IMR-90 (cell line): ENCODE results near the gene KCNJ10. TPM values are rescaled to one million over a fixed set of nuclear protein-coding genes. Genes with fewer than 3 reads are reported as not detected.

ENCODE experiments used
- ATAC-seq: fragments of 200-7000 bp; cut with Tn5 transposase; 2 replicates; pipeline ENCODE4 v1.9.1; 2020; ENCODE audit warnings: low read depth, mild to moderate bottlenecking, moderate library complexity
- BruUV-seq: library from RNA; stranded (reverse); fragments of 400-500 nt; replicated peaks from 2 replicates; lab custom pipeline; 2021; lab: Mats Ljungman, UMichigan
- CTCF ChIA-PET: fragments of 300-600 bp; formaldehyde crosslinking; extraction: SDS; loops from one replicate; lab custom pipeline; 2021; ENCODE audit warnings: antibody characterized with exemption; lab: Yijun Ruan, JAX
- POLR2A ChIA-PET: fragments of 300-600 bp; sonication (Branson Sonifier 250); formaldehyde crosslinking; loops from one replicate; lab custom pipeline; 2022; ENCODE audit warnings: antibody characterized with exemption; ENCODE audit not compliant: unreplicated experiment; lab: Charles Lee
- DNase-seq: peaks from one replicate; pipeline ENCODE4 v3.0.0; 2013
- H2AFZ ChIP-seq: replicated peaks from 2 replicates; pipeline ENCODE3; 2013; ENCODE audit warnings: low read length, mild to moderate bottlenecking; ENCODE audit not compliant: poor library complexity
- H2AK5ac ChIP-seq: 2 replicates; pipeline ENCODE4 v1.6.1; 2013; ENCODE audit warnings: low read depth, low read length, inconsistent platforms
- H2AK9ac ChIP-seq: replicated peaks from 2 replicates; pipeline ENCODE3; 2013; ENCODE audit warnings: mild to moderate bottlenecking, low read depth, low read length, moderate library complexity; ENCODE audit not compliant: poor library complexity
- H2BK120ac ChIP-seq: 2 replicates; pipeline ENCODE4 v1.6.1; 2013; ENCODE audit warnings: low read depth, low read length, inconsistent platforms
- H2BK15ac ChIP-seq: 3 replicates; pipeline ENCODE4 v1.6.1; 2013; ENCODE audit warnings: low read depth, low read length, inconsistent platforms
- H2BK20ac ChIP-seq: 2 replicates; pipeline ENCODE4 v1.6.1; 2013; ENCODE audit warnings: low read depth, mild to moderate bottlenecking, inconsistent platforms, low read length, moderate library complexity
- H2BK5ac ChIP-seq: 2 replicates; pipeline ENCODE4 v1.6.1; 2013; ENCODE audit warnings: mild to moderate bottlenecking, low read depth, low read length, inconsistent platforms; ENCODE audit not compliant: poor library complexity, severe bottlenecking
- H3K14ac ChIP-seq: replicated peaks from 2 replicates; pipeline ENCODE4 v1.6.1; 2013; ENCODE audit warnings: low read depth, low read length, inconsistent platforms
- H3K18ac ChIP-seq: 2 replicates; pipeline ENCODE4 v1.6.1; 2013; ENCODE audit warnings: low read depth, low read length, control low read depth
- H3K23ac ChIP-seq: 2 replicates; pipeline ENCODE4 v1.6.1; 2013; ENCODE audit warnings: low read depth, low read length, inconsistent platforms
- H3K27ac ChIP-seq: 2 replicates; pipeline ENCODE4 v1.5.1; 2013; ENCODE audit warnings: mild to moderate bottlenecking, control low read depth, low read length; ENCODE audit not compliant: insufficient read depth
- H3K27me3 ChIP-seq: 2 replicates; pipeline ENCODE4 v1.6.1; 2013; ENCODE audit warnings: low read length; ENCODE audit not compliant: control insufficient read depth, insufficient read depth
- H3K36me3 ChIP-seq: 2 replicates; pipeline ENCODE4 v1.6.1; 2013; ENCODE audit warnings: low read length, mixed read lengths; ENCODE audit not compliant: control insufficient read depth, insufficient read depth
- H3K4ac ChIP-seq: 2 replicates; pipeline ENCODE4 v1.6.1; 2013; ENCODE audit warnings: low read depth, low read length, inconsistent platforms
- H3K4me1 ChIP-seq: 2 replicates; pipeline ENCODE4 v1.6.1; 2013; ENCODE audit warnings: low read length, mixed read lengths; ENCODE audit not compliant: control insufficient read depth, insufficient read depth
- H3K4me2 ChIP-seq: 2 replicates; pipeline ENCODE4 v1.6.1; 2013; ENCODE audit warnings: low read depth, mild to moderate bottlenecking, control low read depth, low read length, moderate library complexity
- H3K4me3 ChIP-seq: 2 replicates; pipeline ENCODE4 v1.5.1; 2013; ENCODE audit warnings: low read depth, mild to moderate bottlenecking, control low read depth, low read length, moderate library complexity; ENCODE audit not compliant: insufficient read depth
- H3K56ac ChIP-seq: 2 replicates; pipeline ENCODE4 v1.6.1; 2013; ENCODE audit warnings: low read length, inconsistent platforms; ENCODE audit not compliant: insufficient read depth; ENCODE audit errors: extremely low read depth
- H3K79me1 ChIP-seq, 2 experiments: 2 replicates each; pipeline ENCODE4 v1.6.1; 2013; ENCODE audit warnings: low read length in 2 of 2, inconsistent platforms in 1 of 2, low read depth in 1 of 2
- H3K9ac ChIP-seq: 2 replicates; pipeline ENCODE4 v1.6.1; 2013; ENCODE audit warnings: low read depth, low read length, control low read depth
- H3K9me1 ChIP-seq: 2 replicates; pipeline ENCODE4 v1.6.1; 2013; ENCODE audit warnings: low read length, inconsistent platforms; ENCODE audit not compliant: insufficient read depth
- H3K9me3 ChIP-seq: 2 replicates; pipeline ENCODE4 v1.6.1; 2013; ENCODE audit warnings: low read length; ENCODE audit not compliant: control insufficient read depth, insufficient read depth
- H4K20me1 ChIP-seq: 2 replicates; pipeline ENCODE4 v1.6.1; 2013; ENCODE audit warnings: low read length, inconsistent platforms; ENCODE audit not compliant: insufficient read depth
- H4K5ac ChIP-seq: 2 replicates; pipeline ENCODE4 v1.6.1; 2013; ENCODE audit warnings: mild to moderate bottlenecking, low read depth, low read length, control low read depth
- H4K8ac ChIP-seq, 2 experiments: 2 replicates each; pipeline ENCODE4 v1.6.1; 2013; ENCODE audit warnings: low read depth in 2 of 2, low read length in 2 of 2, control low read depth in 1 of 2, inconsistent platforms in 1 of 2
- H4K91ac ChIP-seq: 2 replicates; pipeline ENCODE4 v1.6.1; 2013; ENCODE audit warnings: low read depth, low read length, inconsistent platforms; ENCODE audit not compliant: insufficient read depth
- BHLHE40 ChIP-seq: fragments of 150-350 bp; IDR thresholded peaks from 2 replicates; pipeline ENCODE4 v1.6.1; 2016; ENCODE audit warnings: mild to moderate bottlenecking, low read depth, low read length
- CEBPB ChIP-seq: IDR thresholded peaks from 2 replicates; pipeline ENCODE4 v1.6.1; 2012; ENCODE audit warnings: low read depth, low read length, improper control_type of control experiment
- CHD1 ChIP-seq: IDR thresholded peaks from 2 replicates; pipeline ENCODE4 v1.6.1; 2012; ENCODE audit warnings: low read depth, low read length, improper control_type of control experiment
- CTCF ChIP-seq: conservative IDR thresholded peaks from 2 replicates; pipeline ENCODE4 v1.5.1; 2012; ENCODE audit warnings: mild to moderate bottlenecking, low read depth, low read length, improper control_type of control experiment
- ELK1 ChIP-seq: fragments of 150-350 bp; IDR thresholded peaks from 2 replicates; pipeline ENCODE4 v1.6.1; 2016; ENCODE audit warnings: low read depth, mild to moderate bottlenecking, low read length, moderate library complexity, borderline replicate concordance
- FOS ChIP-seq: fragments of 150-350 bp; IDR thresholded peaks from 2 replicates; pipeline ENCODE4 v1.6.1; 2016; ENCODE audit warnings: low read depth, low read length
- MAFK ChIP-seq: IDR thresholded peaks from 2 replicates; pipeline ENCODE4 v1.6.1; 2012; ENCODE audit warnings: low read depth, low read length, improper control_type of control experiment
- MAZ ChIP-seq: IDR thresholded peaks from 2 replicates; pipeline ENCODE4 v1.6.1; 2012; ENCODE audit warnings: low read depth, mild to moderate bottlenecking, low read length, improper control_type of control experiment, moderate library complexity, borderline replicate concordance
- MXI1 ChIP-seq: IDR thresholded peaks from 2 replicates; pipeline ENCODE4 v1.6.1; 2012; ENCODE audit warnings: low read depth, mild to moderate bottlenecking, low read length, moderate library complexity, borderline replicate concordance
- NFE2L2 ChIP-seq: fragments of 150-350 bp; IDR thresholded peaks from 2 replicates; pipeline ENCODE4 v1.6.1; 2016; ENCODE audit warnings: low read depth, mild to moderate bottlenecking, low read length
- POLR2A ChIP-seq: IDR thresholded peaks from 2 replicates; pipeline ENCODE4 v1.6.1; 2012; ENCODE audit warnings: mild to moderate bottlenecking, low read depth, low read length
- RAD21 ChIP-seq: IDR thresholded peaks from 2 replicates; pipeline ENCODE4 v1.6.1; 2012; ENCODE audit warnings: low read length, improper control_type of control experiment
- RCOR1 ChIP-seq: IDR thresholded peaks from 2 replicates; pipeline ENCODE4 v1.6.1; 2012; ENCODE audit warnings: mild to moderate bottlenecking, low read length, improper control_type of control experiment; ENCODE audit not compliant: insufficient replicate concordance
- RFX5 ChIP-seq: IDR thresholded peaks from 2 replicates; pipeline ENCODE4 v1.8.0; 2012; ENCODE audit warnings: low read depth, mild to moderate bottlenecking, low read length, moderate library complexity
- SMC3 ChIP-seq: fragments of 150-350 bp; IDR thresholded peaks from 2 replicates; pipeline ENCODE4 v1.6.1; 2016; ENCODE audit warnings: low read depth, mild to moderate bottlenecking, antibody characterized with exemption, low read length, moderate library complexity
- WGBS, 2 experiments: methylation state at CpG; one replicate each; pipeline versions ENCODE4 v1.1.5 to v1.1.7; 2013; ENCODE audit warnings: missing lambda C conversion rate in 2 of 2; ENCODE audit not compliant: insufficient read length in 1 of 2; ENCODE audit errors: extremely low coverage in 2 of 2; 5-methylcytosine and 5-hydroxymethylcytosine counted together
- dilution Hi-C: fragments of 300-500 bp; cut with HindIII; formaldehyde crosslinking; loops from one replicate; pipeline ENCODE4 v1.14.3; 2018; ENCODE audit warnings: low sequenced_read_pairs; ENCODE audit not compliant: unreplicated experiment
- in situ Hi-C: fragments of 300-500 bp; cut with MboI; formaldehyde crosslinking; loops from 3 replicates; pipeline ENCODE4 v1.14.3; 2019; ENCODE audit warnings: low sequenced_read_pairs, inconsistent platforms, mixed read lengths
- intact Hi-C: fragments of 100-400 bp; cut with micrococcal nuclease; formaldehyde crosslinking; loops from 2 replicates; pipeline ENCODE4 v1.10.0; 2022
- polyA plus RNA-seq, 3 experiments: library from polyadenylated mRNA; depleted of rRNA; stranded (reverse); fragments of >200 nt; gene quantifications; 2 replicates each; pipeline ENCODE4 v1.2.3, GENCODE V29; 2012; ENCODE audit warnings: low replicate concordance in 1 of 3
- total RNA-seq: library from RNA; depleted of rRNA; stranded (reverse); fragments of >200 nt; gene quantifications from 2 replicates; pipeline ENCODE4 v1.2.3, GENCODE V29; 2012
- TF ChIP-seq, protein P1 (sequence below): fragments of 150-350 bp; IDR thresholded peaks from 2 replicates; pipeline ENCODE4 v1.6.1; 2017; ENCODE audit warnings: mild to moderate bottlenecking, antibody characterized with exemption, low read length, low read depth

The KCNJ10 gene
- total and polyA plus RNA-seq, 2 of the 4 experiments (the other 2 are of a cell fraction), result not detected

DNA sequence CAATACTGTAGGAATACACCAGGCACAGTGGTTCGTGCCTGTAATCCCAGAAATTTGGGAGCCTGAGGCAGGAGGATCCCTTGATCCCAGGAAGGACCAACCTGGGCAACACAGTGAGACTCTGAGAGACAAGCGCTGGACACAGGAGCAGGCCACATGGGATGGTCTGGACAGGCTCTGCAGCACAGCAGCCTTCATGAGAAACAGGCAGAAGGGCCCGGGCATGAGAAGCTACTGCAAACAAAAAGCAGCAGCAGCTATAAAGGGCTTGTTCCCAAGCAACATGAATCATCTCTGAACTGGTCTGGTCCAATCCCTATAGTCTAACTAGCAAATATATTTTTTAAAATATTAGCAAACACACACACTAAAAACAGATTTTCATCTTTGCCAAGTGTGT, 80.4 kb downstream of the KCNJ10 start:
- dilution Hi-C loops, result no loop called here
- in situ Hi-C loops, result no loop called here

More for the DNA sequence above, 80.4 kb downstream of the KCNJ10 start:
- no TSS peak for BruUV-seq
- no peak overlapping the region for H2AK5ac ChIP-seq
- H3K79me1 ChIP-seq, result no peaks in the 10 kb centered on the region
- DNase-seq, result peak; percentile 5
- H3K23ac ChIP-seq, result no peak overlapping the region
- no peaks in the 10 kb centered on the region for H3K36me3 ChIP-seq
- H2BK20ac ChIP-seq, result no peak overlapping the region
- H4K91ac ChIP-seq, result no peak overlapping the region
- no peak overlapping the region for H2BK5ac ChIP-seq
- H3K9ac ChIP-seq, result no peak overlapping the region
- H4K20me1 ChIP-seq, result no peaks in the 10 kb centered on the region
- H2BK120ac ChIP-seq, result no peak overlapping the region
- H3K18ac ChIP-seq, result no peak overlapping the region
- no peak overlapping the region for H3K4ac ChIP-seq
- TF ChIP-seq MAZ, result no peak
- no peak for TF ChIP-seq MAFK
- no peak for TF ChIP-seq CEBPB
- TF ChIP-seq, protein P1, sequence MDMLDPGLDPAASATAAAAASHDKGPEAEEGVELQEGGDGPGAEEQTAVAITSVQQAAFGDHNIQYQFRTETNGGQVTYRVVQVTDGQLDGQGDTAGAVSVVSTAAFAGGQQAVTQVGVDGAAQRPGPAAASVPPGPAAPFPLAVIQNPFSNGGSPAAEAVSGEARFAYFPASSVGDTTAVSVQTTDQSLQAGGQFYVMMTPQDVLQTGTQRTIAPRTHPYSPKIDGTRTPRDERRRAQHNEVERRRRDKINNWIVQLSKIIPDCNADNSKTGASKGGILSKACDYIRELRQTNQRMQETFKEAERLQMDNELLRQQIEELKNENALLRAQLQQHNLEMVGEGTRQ, result no peak
- TF ChIP-seq RAD21, result no peak
- no peak for TF ChIP-seq FOS
- TF ChIP-seq RCOR1, result no peak
- no peak for TF ChIP-seq SMC3
- TF ChIP-seq RFX5, result no peak
- no peak for TF ChIP-seq ELK1
- no peak for TF ChIP-seq CHD1
- TF ChIP-seq BHLHE40, result no peak
- TF ChIP-seq CTCF, result no peak
- TF ChIP-seq POLR2A, result no peak
- no peak for TF ChIP-seq NFE2L2
- no peak for TF ChIP-seq MXI1
- 62% methylated on average over 2 of the region's 3 CpGs; no CpG with 5 or more reads in 1 of the 2 experiments for WGBS, 2 experiments
- no peak overlapping the region for H4K8ac ChIP-seq
- intact Hi-C loops, result no loop called here
- no peak overlapping the region for H4K5ac ChIP-seq
- H3K4me1 ChIP-seq, result peaks cover 2% of the 10 kb centered on the region; the same call in 1 of the 2 replicates
- no peak overlapping the region for H3K4me2 ChIP-seq
- no peak overlapping the region for H2BK15ac ChIP-seq
- peak; percentile 73 for ATAC-seq
- H2AK9ac ChIP-seq, result no peak overlapping the region
- no peaks in the 10 kb centered on the region for H3K9me1 ChIP-seq
- no peaks in the 10 kb centered on the region for H3K9me3 ChIP-seq
- peaks cover 8% of the 10 kb centered on the region for H3K27me3 ChIP-seq
- H3K27ac ChIP-seq, result no peak overlapping the region
- CTCF ChIA-PET, result interaction anchor here (0.6 kb wide), 1 partner anchor 10 kb away, joined by 6 read pairs; no protein-coding TSS in a partner anchor
- H2AFZ ChIP-seq, result no peak overlapping the region
- H3K56ac ChIP-seq, result no peak overlapping the region
- POLR2A ChIA-PET, result no interaction called here
- no peak overlapping the region for H3K14ac ChIP-seq
- H3K4me3 ChIP-seq, result no peak overlapping the region
